ENCODE measurements around the gene TMEM248. TPM values are rescaled to one million over a fixed set of nuclear protein-coding genes. Genes with fewer than 3 reads are reported as not detected.

TMEM248 gene
- total and polyA plus RNA-seq, 2 of the 13 experiments (the other 11 are each of a cell fraction or from before 2014, with no cell fraction given): 54.3 to 109 TPM

- no peak for FAIRE-seq
- Histone ChIP-seq H3K9me3 (ENCODE audit: low read length) (no peaks in the 10 kb centered on the region), H3K9ac (ENCODE audit: insufficient read depth, low read depth, low read length) (no peak overlapping the region), H3K36me3 (replicated peaks in 1 of 2; ENCODE audit: control insufficient read depth in 1 of 2, insufficient read depth in 2 of 2, low read length in 2 of 2) (no peaks in the 10 kb centered on the region), H4K20me1 (ENCODE audit: insufficient read depth, low read length) (no peaks in the 10 kb centered on the region), H2AFZ (ENCODE audit: low read length) (no peak overlapping the region), H3K4me3 (replicated peaks in 1 of 3; ENCODE audit: insufficient read depth in 1 of 3, low read depth in 2 of 3, low read length in 3 of 3) (no peak overlapping the region), H3K27me3 (ENCODE audit: control insufficient read depth in 1 of 2, insufficient read depth in 2 of 2, low read length in 2 of 2) (0 out of 5 replicates have a peak, but pooled peaks cover 0 to 1% of the 10 kb centered on the region in 2 experiments), H3K79me2 (ENCODE audit: insufficient read depth, low read length) (no peaks in the 10 kb centered on the region), H3K4me2 (ENCODE audit: low read depth, low read length) (no peak overlapping the region), H3K27ac (ENCODE audit: extremely low read length, insufficient read depth, low read length) (no peak overlapping the region), H3K4me1 (ENCODE audit: insufficient read depth, low read length) (peaks cover 17% of the 10 kb centered on the region)
- no peak for ATAC-seq
- POLR2A ChIA-PET: no interaction called here
- intact Hi-C loops (cut with micrococcal nuclease; ENCODE audit: unreplicated experiment): no loop called here
- in situ Hi-C loops (cut with HindIII; ENCODE audit: extremely low pct_ligation_motif_present, low pct_unique_long_range_greater_than_20kb): no loop called here
- no peak for DNase-seq (ENCODE audit: low spot score)
- BruUV-seq (replicated peaks): no TSS peak
- 70% methylated on average over 6 of the region's 6 CpGs for WGBS (ENCODE audit: low lambda C conversion rate)
- CTCF ChIA-PET (ENCODE audit: low intra/inter-chr PET ratio, low total read pairs): no interaction called here
- TF ChIP-seq ZSCAN21 (CRISPR knock-in tag; IDR thresholded peaks at IDR 0.05; ENCODE audit: borderline replicate concordance) (no peak), ZFAT (CRISPR knock-in tag; conservative IDR thresholded peaks at IDR 0.05) (no peak), CERS6 (CRISPR knock-in tag; IDR thresholded peaks at IDR 0.05) (no peak), ZNF713 (CRISPR knock-in tag; IDR thresholded peaks at IDR 0.05) (no peak), ZNF224 (CRISPR knock-in tag; IDR thresholded peaks at IDR 0.05) (no peak), ZNF234 (CRISPR knock-in tag; conservative IDR thresholded peaks at IDR 0.05) (no peak), ZNF660 (CRISPR knock-in tag; IDR thresholded peaks at IDR 0.05; ENCODE audit: borderline replicate concordance, low read depth) (no peak), ZNF850 (CRISPR knock-in tag; conservative IDR thresholded peaks at IDR 0.05) (no peak), NFE2 (CRISPR knock-in tag; IDR thresholded peaks at IDR 0.05) (no peak), SKIL (CRISPR knock-in tag; IDR thresholded peaks at IDR 0.05; ENCODE audit: borderline replicate concordance) (no peak), MTERF4 (CRISPR knock-in tag; IDR thresholded peaks at IDR 0.05) (no peak), SRF (IDR thresholded peaks at IDR 0.05; ENCODE audit: low read depth, low read length) (no peak), FIP1L1 (IDR thresholded peaks at IDR 0.05; ENCODE audit: borderline replicate concordance, insufficient read depth, low read depth, low read length) (no peak), SNRNP70 (IDR thresholded peaks at IDR 0.05; ENCODE audit: low read depth, low read length) (no peak), MEF2D (CRISPR knock-in tag; IDR thresholded peaks at IDR 0.05) (no peak), ZNF282 (IDR thresholded peaks at IDR 0.05; ENCODE audit: partially characterized antibody) (no peak), HMGXB3 (CRISPR knock-in tag; IDR thresholded peaks at IDR 0.05; ENCODE audit: borderline replicate concordance) (no peak), SCMH1 (CRISPR knock-in tag; IDR thresholded peaks at IDR 0.05; ENCODE audit: borderline replicate concordance) (no peak)
Measured at GRCh38 chr7:66967029-66967428, 46.0 kb downstream of the TMEM248 start.
